HG02571 (cell line): ENCODE data around the gene HEXB.

Source experiments
- ATAC-seq: cut with Tn5 transposase; IDR thresholded peaks from one replicate; pipeline ENCODE4 v1.9.1; 2021; ENCODE audit warnings: mild to moderate bottlenecking, moderate library complexity; ENCODE audit not compliant: unreplicated experiment

HEXB gene

GRCh38 chr5:74684900-74685851, at the start of gene HEXB:
TSS of gene HEXB (plus strand) at chr5:74685233. CDS start at chr5:74685261, 28 bp downstream.
- peak; percentile 90 for ATAC-seq

DNA sequence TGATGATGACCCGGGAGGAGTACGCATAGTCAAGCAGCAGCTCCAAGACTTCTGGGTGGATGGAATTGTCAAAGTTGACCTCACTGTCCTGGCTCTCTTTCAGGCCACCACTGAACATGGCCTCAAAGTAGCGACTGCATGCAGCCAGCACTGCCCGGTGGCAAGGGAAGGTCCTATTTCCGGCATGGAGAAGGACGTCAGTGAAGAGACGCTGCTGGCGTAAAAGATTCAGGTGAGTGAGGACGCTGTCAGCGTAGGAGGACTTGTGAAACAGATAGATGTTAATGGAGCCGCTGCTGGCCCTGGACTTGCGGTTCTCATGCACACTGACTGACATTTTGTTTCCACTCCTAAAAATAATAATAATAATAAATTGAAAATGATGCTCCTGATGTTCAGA, 48.9 kb upstream of the HEXB start:
- ATAC-seq = no peak

DNA sequence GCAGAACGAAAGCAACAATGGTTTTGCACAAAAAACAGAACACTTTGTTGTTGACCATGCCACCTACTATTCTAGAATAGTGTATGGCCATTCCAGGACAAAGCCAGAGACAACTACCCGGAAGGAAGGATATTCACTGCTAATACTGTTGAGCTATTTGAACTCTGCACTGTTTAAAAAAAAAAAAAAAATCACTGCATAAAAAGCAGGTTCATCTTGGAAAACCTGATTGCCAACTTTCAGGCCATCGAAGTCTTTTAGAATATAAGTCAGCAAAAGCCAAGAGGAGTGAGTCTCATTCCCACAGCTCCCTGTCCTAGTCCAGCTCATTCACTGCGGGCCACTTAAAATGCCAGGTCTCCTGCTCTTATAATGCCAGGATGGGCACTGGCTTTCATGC, 48.5 kb upstream of the HEXB start:
- no peak for ATAC-seq

DNA sequence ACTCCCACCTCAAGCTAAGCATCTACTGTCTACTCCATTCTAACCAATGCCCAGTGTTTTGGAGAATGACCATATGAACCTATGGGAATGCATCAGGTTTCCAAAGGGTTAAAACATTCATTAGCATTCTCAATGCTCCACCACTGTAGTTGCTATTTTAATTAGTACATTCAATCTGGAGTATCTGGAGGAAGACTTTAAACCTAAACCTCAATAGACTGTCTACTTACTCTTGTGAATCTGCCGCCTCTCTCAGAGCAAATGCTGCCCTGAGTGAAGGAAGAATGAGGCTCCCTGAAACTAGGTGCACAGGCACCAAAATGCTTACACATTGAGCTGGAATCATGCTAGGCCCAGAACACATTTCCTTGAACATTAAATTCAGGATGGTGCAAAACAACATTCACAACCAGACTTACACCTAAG, 46.5 kb upstream of the HEXB start:
- ATAC-seq = no peak

DNA sequence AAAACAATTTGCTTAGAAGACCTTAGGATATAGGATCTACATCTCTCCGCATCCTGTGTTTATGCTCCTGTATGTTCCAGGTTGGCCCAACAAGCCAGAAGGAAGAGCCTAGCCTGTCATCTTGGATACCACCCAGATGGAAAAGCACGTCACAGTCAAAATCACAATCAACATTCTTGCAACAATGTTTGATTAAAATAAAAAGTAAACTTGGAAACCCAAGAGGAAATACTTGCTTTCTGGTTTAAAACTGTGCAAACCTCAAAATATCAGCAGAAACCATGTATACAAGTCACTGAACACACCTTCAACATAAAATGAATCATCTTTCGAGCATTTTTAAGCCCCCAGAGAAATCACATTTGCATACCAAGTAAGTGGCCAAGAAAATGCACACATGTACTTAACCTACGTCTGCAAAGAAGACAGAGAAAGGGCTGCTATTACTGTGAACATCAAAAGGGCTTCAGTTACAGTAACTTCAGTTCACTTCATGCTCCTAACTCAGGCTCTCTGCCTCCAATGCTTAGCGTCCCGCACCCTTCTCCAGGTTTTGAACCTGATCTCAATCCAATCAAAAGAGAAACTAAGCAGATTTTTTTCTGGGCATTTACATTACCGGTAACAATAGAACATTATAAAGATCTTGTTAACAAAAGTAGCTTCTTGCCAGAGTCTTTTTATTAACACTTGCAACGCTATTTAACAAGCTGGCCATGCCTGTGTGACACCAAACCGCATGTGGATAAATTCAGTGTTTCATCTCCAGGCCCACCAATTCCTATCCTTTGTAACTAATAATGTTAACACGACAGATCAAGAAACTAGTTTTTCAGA, 45.8 kb upstream of the HEXB start:
- no peak for ATAC-seq

DNA sequence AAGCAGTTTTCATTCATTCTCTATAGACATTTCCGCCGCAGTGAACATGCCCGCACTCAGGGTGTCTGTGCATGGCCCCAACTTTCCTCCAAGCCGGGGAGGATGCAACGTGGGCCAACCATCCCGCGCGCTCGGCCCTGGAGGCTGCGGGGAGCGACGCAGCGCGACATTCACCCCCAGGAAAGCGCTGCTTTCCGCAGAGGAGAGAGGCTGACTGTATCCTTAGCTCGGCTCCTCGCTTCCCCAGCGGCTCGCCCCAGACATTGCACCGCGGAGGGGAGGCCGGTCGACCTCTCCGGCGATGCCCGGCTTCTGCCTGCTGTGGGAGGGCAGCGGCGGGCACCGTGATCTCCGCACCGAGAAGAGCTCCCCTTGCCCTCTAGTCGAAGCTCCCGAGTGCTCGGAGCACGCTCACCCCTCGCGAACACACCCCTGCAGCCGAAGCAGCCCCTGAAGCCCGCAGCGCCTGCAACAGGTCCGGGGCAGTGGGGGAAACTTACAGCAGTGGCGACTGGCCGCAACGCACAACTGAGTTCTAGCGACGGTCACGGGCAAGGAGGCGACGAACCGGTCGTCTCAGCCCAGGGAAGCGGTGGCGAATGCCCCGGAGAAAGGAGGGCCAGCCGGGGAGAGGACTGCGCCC, 45.1 kb upstream of the HEXB start:
- peak; percentile 26 for ATAC-seq

DNA sequence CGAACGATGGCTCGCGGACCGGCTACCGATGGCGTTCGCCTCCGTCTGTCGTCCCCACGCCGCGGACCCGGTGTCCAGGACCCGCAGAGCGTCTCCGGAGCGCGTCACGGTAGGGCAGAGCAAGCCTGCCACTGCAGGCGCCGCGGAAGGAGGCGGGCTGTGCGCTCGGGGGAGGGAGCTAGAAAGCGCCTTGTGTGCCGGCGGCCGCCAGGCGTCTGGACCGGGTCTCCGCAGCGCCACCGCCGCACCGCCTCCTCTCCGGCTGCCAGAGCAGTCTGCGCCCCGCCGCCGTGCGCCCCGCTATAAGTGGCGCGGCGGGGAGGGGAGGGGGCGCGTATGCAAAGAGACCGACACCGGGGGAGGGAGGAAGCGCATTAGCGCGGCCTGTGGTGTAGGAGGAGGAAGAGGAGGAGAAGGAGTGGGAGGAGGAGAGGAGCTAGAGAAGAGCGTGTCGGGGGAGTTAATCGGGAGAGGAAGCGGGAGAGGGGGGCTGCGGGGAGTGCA, 44.5 kb upstream of the HEXB start, which contains the start of gene ENC1:
Gene ENC1 (minus strand): TSS at position 279 of the 504 bp plus-strand sequence. CDS start 4,243 bp downstream, outside the sequence.
- peak; percentile 76 for ATAC-seq

DNA sequence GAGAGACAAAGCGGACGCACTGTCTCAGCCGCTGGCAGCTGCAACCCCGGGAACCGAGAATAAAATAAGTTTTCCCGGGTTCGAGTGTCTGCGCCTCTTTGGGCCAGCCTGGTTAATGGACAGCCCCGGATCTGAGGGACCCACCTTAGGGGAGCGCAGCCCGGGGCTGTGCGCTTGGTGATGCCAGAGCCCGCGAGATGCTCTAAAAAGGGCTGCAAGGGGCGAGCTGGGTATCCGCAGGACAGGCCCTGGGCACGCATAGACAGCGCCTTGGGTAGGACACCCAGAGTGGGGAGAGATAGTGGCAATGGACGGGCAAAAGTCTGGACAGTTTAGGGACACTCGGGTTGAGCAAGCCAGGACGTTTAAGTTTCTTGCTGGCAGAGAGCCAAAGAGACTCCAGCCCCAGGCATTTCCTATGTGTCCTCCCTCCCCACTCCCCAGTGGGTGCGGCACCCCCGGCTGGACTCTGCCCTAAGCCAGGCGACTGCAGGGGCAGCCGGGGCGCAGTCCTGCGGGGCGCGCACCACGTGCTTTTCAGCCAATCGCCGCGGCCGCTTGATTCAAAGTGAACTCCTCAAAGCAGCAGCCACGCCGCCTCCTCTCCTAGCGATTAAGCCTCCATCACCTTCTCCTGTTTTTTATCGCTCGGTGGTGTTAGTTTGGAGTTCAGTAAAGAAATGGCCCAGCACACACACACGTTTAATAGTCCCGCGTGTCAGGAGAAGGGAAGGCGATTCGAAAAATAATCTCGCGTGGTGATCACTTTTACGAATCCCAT, 43.9 kb upstream of the HEXB start:
- peak; percentile 10 for ATAC-seq

DNA sequence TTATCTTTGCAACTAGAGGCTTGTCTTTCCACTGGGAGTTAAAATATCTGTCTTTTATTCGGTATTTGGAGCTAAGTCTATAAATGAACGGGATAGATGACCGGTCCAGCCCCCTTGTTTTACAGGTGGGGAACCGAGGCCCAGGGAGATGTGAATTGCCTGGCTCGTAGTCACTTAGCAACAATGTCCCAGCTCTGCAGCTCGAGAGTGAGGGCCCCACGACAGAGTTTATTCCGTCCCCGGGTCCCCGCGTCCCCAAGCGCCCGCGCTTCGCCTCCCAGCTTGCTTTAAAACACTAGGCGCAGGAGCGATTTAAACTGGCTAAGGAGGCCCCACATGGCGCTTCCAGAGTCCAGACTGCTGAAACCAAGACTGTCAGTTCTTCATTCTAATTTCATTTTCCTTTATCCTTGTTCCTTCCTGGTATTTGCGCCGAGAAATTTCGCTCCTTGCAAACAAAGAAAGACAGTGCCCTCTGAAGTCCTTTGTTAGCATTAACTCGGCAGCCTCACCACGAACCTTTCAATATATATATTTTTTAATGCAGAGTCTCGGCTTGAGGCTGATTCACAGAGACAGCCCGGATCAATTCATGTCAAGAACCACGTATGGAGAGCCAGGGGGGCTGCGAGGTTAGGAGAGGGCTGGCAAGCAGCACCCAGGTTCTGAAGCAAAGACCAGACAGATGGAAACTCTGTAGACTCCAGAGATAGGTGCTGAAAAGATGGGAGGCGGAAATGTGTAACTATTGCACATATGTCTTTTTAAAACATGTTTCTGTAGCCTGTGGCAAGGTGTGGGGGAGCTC, 43.1 kb upstream of the HEXB start:
- no peak for ATAC-seq

GRCh38 chr5:74642543-74642863, 42.5 kb upstream of the HEXB start:
- no peak for ATAC-seq

- no peak for ATAC-seq
These were observed 41.9 kb upstream of the HEXB start for GRCh38 chr5:74643111-74643562.

DNA sequence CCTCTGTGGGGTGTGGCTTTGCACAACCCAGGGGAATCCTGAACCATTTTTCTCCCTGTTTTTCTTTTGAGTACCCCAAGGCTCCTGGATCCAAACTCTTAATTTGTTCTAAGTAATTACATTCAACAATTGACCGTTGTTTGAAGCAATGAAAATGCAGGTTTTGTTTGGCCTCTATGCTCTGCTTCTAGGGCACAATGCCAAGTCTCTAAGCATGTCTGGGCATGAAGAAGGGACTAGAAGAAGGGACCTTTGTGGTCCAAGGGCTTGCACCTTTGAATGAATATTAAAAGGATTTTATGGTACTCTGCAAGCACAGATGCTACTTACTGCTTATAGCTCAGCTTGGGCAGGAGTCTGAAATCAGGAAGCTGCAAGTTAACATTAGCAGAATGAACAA, 37.9 kb upstream of the HEXB start:
- no peak for ATAC-seq

DNA sequence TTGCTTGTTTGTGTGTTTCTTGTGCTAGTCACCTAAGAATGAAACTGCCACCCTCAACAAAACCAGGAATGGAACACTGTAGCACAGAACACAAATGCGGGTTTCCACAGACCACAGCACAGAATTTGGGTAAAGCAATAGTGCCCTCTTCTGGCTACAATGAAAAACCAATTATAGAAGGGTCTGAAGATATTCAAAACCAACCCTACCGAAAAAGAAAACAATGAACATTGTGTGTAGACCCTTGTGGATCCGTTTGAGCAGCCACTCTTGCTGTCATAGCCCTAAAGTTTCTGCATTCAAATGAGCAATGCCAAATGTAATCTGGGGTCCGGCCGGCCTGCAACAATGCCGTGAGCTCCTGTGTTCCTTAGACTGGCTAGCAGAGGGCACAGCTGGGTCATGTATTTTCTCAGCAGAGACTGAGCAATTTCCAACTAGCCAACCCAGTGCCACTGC, 36.2 kb upstream of the HEXB start:
- ATAC-seq = no peak

- no peak for ATAC-seq
These were observed 35.5 kb upstream of the HEXB start for GRCh38 chr5:74649421-74649973.

GRCh38 chr5:74651710-74652109, 33.3 kb upstream of the HEXB start:
- no peak for ATAC-seq

- ATAC-seq = no peak
These were observed 32.5 kb upstream of the HEXB start for GRCh38 chr5:74652576-74652975.

DNA sequence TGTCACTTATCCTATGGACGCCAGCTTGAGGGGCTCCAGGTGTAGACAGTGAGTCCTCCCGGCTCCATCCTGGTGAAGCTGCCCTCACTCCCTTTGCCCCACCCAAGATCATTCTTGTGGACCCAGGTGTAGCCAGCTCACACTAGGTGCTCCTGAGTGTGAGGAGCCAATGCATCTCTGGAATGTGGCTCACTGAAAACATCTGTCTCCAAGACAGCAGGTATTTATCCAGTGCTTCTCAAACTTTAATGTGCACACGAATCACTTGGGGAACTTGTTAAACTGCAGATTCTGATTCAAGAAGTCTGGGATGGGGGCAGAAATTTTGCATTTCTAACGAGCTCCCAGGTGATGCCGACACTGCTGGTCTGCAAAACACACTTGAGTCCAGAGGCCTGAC, 31.0 kb upstream of the HEXB start:
- no peak for ATAC-seq

DNA sequence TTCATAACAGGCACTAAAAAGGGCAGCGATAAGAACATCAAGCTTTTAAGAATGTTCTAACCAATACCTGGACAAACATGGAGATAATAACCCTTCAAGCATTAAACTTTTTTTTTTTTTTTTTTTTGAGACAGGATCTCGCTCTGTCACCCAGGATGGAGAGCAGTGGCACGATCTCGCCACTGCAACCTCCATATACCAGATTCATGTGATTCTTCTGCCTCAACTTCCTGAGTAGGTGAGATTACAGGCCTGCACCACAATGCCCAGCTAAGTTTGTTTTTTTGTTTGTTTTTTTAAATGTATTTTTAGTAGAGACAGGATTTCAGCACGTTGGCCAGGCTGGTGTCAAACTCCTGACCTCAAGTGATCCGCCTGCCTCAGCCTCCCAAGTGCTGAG, 29.8 kb upstream of the HEXB start:
- no peak for ATAC-seq

- no peak for ATAC-seq
These were observed 29.3 kb upstream of the HEXB start for GRCh38 chr5:74655716-74656115.
